Keratinocyte (primary cell): Measurements from ENCODE around the gene FBLIM1. TPM values are rescaled to one million over a fixed set of nuclear protein-coding genes. Genes with fewer than 3 reads are reported as not detected.

ENCODE experiments used
- DNase-seq: peaks from one replicate; pipeline ENCODE4 v3.0.0-alpha.2; 2011; ENCODE audit warnings: low read depth, missing footprints, low spot score
- FAIRE-seq: peaks from 2 replicates; lab custom pipeline; 2011; peaks lifted over from hg19 to GRCh38; lab: Jason Lieb, UNC
- H2AFZ ChIP-seq: 2 replicates; pipeline ENCODE4 v1.6.0; 2012; ENCODE audit warnings: low read length, control low read depth, inconsistent platforms; ENCODE audit not compliant: control insufficient read depth
- H3K27ac ChIP-seq: 2 replicates; pipeline ENCODE4 v1.5.1; 2011; ENCODE audit warnings: low read length; ENCODE audit not compliant: control insufficient read depth, insufficient read depth
- H3K27me3 ChIP-seq: 3 replicates; pipeline ENCODE4 v1.6.0; 2011; ENCODE audit warnings: low read length; ENCODE audit not compliant: control insufficient read depth, insufficient read depth; ENCODE audit errors: extremely low read depth
- H3K36me3 ChIP-seq, 2 experiments: 2 replicates in 1 of 2; 3 replicates in 1 of 2; pipeline ENCODE4 v1.5.1; 2011; ENCODE audit warnings: low read length in 2 of 2, mild to moderate bottlenecking in 1 of 2; ENCODE audit not compliant: control insufficient read depth in 2 of 2, insufficient read depth in 2 of 2; ENCODE audit errors: extremely low read depth in 1 of 2
- H3K4me1 ChIP-seq: 3 replicates; pipeline ENCODE4 v1.5.1; 2011; ENCODE audit warnings: low read length; ENCODE audit not compliant: control insufficient read depth, insufficient read depth; ENCODE audit errors: extremely low read depth
- H3K4me2 ChIP-seq: 3 replicates; pipeline ENCODE4 v1.6.0; 2011; ENCODE audit warnings: low read depth, low read length; ENCODE audit not compliant: control insufficient read depth, insufficient read depth; ENCODE audit errors: extremely low read depth
- H3K4me3 ChIP-seq, 3 experiments: fragments of 200-600 bp in 1 of 3; sonication (generic) in 1 of 3; 2 replicates in 2 of 3; 3 replicates in 1 of 3; pipeline ENCODE4 v1.5.1; 2011 to 2016; ENCODE audit warnings: low read length in 3 of 3, mild to moderate bottlenecking in 3 of 3, control low read depth in 2 of 3, inconsistent platforms in 1 of 3, low read depth in 1 of 3, mixed read lengths in 1 of 3, mixed run types in 1 of 3, moderate library complexity in 1 of 3; ENCODE audit not compliant: control insufficient read depth in 2 of 3, insufficient read depth in 2 of 3; ENCODE audit errors: extremely low read depth in 1 of 3
- H3K79me2 ChIP-seq: 2 replicates; pipeline ENCODE4 v1.6.0; 2012; ENCODE audit warnings: low read length; ENCODE audit not compliant: control insufficient read depth, insufficient read depth
- H3K9ac ChIP-seq: 3 replicates; pipeline ENCODE4 v1.6.0; 2011; ENCODE audit warnings: low read length; ENCODE audit not compliant: control insufficient read depth, insufficient read depth; ENCODE audit errors: extremely low read depth
- H3K9me1 ChIP-seq: 3 replicates; pipeline ENCODE4 v1.6.0; 2011; ENCODE audit warnings: low read length; ENCODE audit not compliant: control insufficient read depth, insufficient read depth; ENCODE audit errors: extremely low read depth
- H3K9me3 ChIP-seq: 2 replicates; pipeline ENCODE4 v1.5.1; 2012; ENCODE audit warnings: low read depth, low read length; ENCODE audit not compliant: control insufficient read depth
- H4K20me1 ChIP-seq: 3 replicates; pipeline ENCODE4 v1.6.0; 2011; ENCODE audit warnings: low read length; ENCODE audit not compliant: control insufficient read depth, insufficient read depth; ENCODE audit errors: extremely low read depth
- EZH2 ChIP-seq: IDR thresholded peaks from one replicate; pipeline ENCODE4 v1.6.1; 2012; ENCODE audit warnings: inconsistent platforms, mild to moderate bottlenecking, low read length, moderate library complexity
- dilution Hi-C: fragments of 300-500 bp; cut with MboI; formaldehyde crosslinking; loops from one replicate; pipeline ENCODE4 v1.7.0; 2020; ENCODE audit warnings: low sequenced_read_pairs; ENCODE audit not compliant: extremely low pct_ligation_motif_present
- polyA plus RNA-seq, 5 experiments: library from polyadenylated mRNA; depleted of rRNA in 3 of 5; stranded (reverse) in 3 of 5; stranded (forward) in 1 of 5; unstranded in 1 of 5; fragments of >200 nt; gene quantifications; 1 replicate in 1 of 5; 2 replicates in 3 of 5; 3 replicates in 1 of 5; pipeline versions ENCODE4 v1.2.1 to v1.2.3, GENCODE V29; 2011 to 2012; ENCODE audit warnings: missing spikeins in 2 of 5, low read depth in 1 of 5, low replicate concordance in 1 of 5
- TF ChIP-seq, protein P1 (sequence below), 3 experiments: IDR thresholded peaks in 1 of 3; conservative IDR thresholded peaks in 1 of 3; optimal IDR thresholded peaks in 1 of 3; 2 replicates in 2 of 3; 3 replicates in 1 of 3; pipeline versions ENCODE3 to v1.5.1; 2011; ENCODE audit warnings: low read length in 3 of 3, mild to moderate bottlenecking in 3 of 3, moderate library complexity in 2 of 3, control low read depth in 1 of 3, inconsistent platforms in 1 of 3; ENCODE audit not compliant: insufficient read depth in 2 of 3; ENCODE audit errors: extremely low read depth in 1 of 3

FBLIM1 gene
- polyA plus RNA-seq, 1 donor (not counting 4 experiments of a cell fraction or from before 2014, with no cell fraction given): 144 TPM

DNA sequence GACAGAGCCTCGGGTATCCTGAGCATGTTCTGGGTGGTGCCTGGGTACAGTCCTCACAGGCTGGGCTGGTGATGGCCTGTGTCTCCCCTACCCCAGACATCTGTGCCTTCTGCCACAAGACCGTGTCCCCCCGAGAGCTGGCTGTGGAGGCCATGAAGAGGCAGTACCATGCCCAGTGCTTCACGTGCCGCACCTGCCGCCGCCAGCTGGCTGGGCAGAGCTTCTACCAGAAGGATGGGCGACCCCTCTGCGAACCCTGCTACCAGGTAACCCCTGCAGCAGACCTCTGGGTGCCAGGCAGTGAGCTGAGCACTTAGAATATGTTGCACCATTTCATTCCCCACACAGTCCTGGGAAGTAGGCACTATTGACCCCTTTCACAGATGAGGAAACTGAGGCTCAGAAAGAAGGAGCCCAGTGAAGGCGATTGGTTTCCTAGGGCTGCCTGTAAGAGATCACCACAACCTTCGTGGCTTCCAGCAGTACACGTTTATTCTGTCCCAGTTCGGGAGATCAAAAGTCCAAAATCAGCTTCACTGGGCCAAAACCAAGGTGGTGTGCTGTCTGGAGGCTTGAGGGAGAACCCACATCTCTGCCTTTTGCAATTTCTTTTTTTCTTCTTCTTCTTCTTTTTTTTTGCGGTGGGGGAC, 11.8 kb downstream of the FBLIM1 start:
- no peaks in the 10 kb centered on the region for H3K27me3 ChIP-seq
- no peak overlapping the region for H3K9ac ChIP-seq
- peaks cover 41 to 58% of the 10 kb centered on the region in 2 experiments for H3K36me3 ChIP-seq
- H3K9me3 ChIP-seq: no peaks in the 10 kb centered on the region
- H3K4me2 ChIP-seq: no peak overlapping the region
- H3K4me3 ChIP-seq: no peak overlapping the region
- TF ChIP-seq EZH2: no peak
- TF ChIP-seq, protein P1, sequence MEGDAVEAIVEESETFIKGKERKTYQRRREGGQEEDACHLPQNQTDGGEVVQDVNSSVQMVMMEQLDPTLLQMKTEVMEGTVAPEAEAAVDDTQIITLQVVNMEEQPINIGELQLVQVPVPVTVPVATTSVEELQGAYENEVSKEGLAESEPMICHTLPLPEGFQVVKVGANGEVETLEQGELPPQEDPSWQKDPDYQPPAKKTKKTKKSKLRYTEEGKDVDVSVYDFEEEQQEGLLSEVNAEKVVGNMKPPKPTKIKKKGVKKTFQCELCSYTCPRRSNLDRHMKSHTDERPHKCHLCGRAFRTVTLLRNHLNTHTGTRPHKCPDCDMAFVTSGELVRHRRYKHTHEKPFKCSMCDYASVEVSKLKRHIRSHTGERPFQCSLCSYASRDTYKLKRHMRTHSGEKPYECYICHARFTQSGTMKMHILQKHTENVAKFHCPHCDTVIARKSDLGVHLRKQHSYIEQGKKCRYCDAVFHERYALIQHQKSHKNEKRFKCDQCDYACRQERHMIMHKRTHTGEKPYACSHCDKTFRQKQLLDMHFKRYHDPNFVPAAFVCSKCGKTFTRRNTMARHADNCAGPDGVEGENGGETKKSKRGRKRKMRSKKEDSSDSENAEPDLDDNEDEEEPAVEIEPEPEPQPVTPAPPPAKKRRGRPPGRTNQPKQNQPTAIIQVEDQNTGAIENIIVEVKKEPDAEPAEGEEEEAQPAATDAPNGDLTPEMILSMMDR (optimal IDR thresholded peaks at IDR 0.05 in 1 of 3, IDR thresholded peaks at IDR 0.05 in 1 of 3, conservative IDR thresholded peaks at IDR 0.05 in 1 of 3; ENCODE audit: extremely low read depth in 1 of 3, insufficient read depth in 2 of 3, low read length in 3 of 3): no peak
- FAIRE-seq (no peak), DNase-seq (no peak)
- H4K20me1 ChIP-seq: no peaks in the 10 kb centered on the region
- H3K4me1 ChIP-seq: peaks cover 11% of the 10 kb centered on the region
- H3K27ac ChIP-seq: no peak overlapping the region
- H2AFZ ChIP-seq: no peak overlapping the region
- H3K9me1 ChIP-seq: no peaks in the 10 kb centered on the region
- dilution Hi-C loops: no loop called here
- H3K79me2 ChIP-seq: peaks cover 38% of the 10 kb centered on the region

DNA sequence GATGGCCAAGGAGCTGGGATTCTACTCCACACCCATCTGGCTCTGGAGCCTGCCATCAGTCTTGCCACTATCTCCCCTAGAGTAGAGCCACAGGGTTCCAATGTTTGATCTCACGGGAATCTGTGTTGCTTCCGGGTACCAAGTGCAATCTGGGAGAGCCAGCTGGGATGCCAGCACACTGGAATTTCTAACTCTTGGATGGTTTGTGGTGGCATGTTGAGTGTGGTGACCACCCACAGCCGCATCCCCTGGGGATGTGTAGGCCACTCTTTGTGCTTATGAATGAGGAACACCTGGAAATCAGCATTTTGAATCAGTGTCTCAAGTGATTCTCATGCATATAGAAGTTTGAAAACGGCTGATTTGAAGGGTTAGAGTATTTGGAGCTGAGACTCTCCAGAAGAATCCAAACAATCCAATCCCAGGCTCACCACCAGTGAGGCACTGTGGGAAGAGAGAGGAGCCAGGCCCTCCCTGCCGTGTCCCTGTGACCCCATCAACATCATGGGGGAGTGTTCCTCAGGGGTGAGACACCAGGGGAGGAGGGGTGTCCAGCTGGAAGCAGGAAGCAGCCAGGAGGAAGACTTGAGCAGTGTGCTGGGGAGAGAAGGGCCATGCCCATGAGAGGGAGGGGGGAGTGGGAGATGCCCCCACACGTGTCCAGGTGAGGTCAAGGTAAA, 13.4 kb downstream of the FBLIM1 start:
- TF ChIP-seq, protein P1 (optimal IDR thresholded peaks at IDR 0.05 in 1 of 3, IDR thresholded peaks at IDR 0.05 in 1 of 3, conservative IDR thresholded peaks at IDR 0.05 in 1 of 3; ENCODE audit: extremely low read depth in 1 of 3, insufficient read depth in 2 of 3, low read length in 3 of 3): no peak
- TF ChIP-seq EZH2: no peak
- Histone ChIP-seq H4K20me1 (no peaks in the 10 kb centered on the region), H3K79me2 (peaks cover 36% of the 10 kb centered on the region), H3K4me1 (no peaks in the 10 kb centered on the region), H3K9me1 (no peaks in the 10 kb centered on the region), H3K9me3 (no peaks in the 10 kb centered on the region), H2AFZ (no peak overlapping the region), H3K27me3 (no peaks in the 10 kb centered on the region), H3K9ac (no peak overlapping the region), H3K4me3 (no peak overlapping the region), H3K27ac (no peak overlapping the region), H3K36me3 (peaks cover 48 to 67% of the 10 kb centered on the region in 2 experiments), H3K4me2 (no peak overlapping the region)
- DNase-seq (no peak), FAIRE-seq (no peak)
- dilution Hi-C loops: no loop called here
